Mucosa of descending colon (tissue), 3 donors: ENCODE results near the gene TBC1D4. TPM values are rescaled to one million over a fixed set of nuclear protein-coding genes. Genes with fewer than 3 reads are reported as not detected.
A peak's percentile ranks its signal among the peaks of the same experiment; 100 is the strongest.
"Not testable (repeated sequence)": the region's sequence is repeated elsewhere in the genome, so short reads cannot be mapped to it uniquely, and the experiment has no call there.

ENCODE experiments used
- ATAC-seq: fragments of 200-7000 bp; cut with Tn5 transposase; one replicate; pipeline ENCODE4 v1.9.1; 2020; ENCODE audit warnings: mild to moderate bottlenecking, moderate library complexity
- DNase-seq, 3 donors: peaks; one replicate each; pipeline ENCODE4 v3.0.0-alpha.2; 2020
- H3K36me3 ChIP-seq: fragments of 200-600 bp; one replicate; pipeline ENCODE4 v1.8.0; 2021; ENCODE audit warnings: low read depth, mild to moderate bottlenecking
- H3K4me1 ChIP-seq: fragments of 200-600 bp; one replicate; pipeline ENCODE4 v1.8.0; 2021; ENCODE audit warnings: low read depth, mild to moderate bottlenecking
- H3K4me3 ChIP-seq: fragments of 200-600 bp; one replicate; pipeline ENCODE4 v1.8.0; 2021; ENCODE audit warnings: mild to moderate bottlenecking
- H3K9me3 ChIP-seq: fragments of 200-600 bp; one replicate; pipeline ENCODE4 v1.8.0; 2021; ENCODE audit warnings: mild to moderate bottlenecking
- intact Hi-C, 2 donors: fragments of 100-400 bp; cut with DNase I in 1 of 2; cut with micrococcal nuclease in 1 of 2; formaldehyde crosslinking; loops; one replicate each; pipeline versions ENCODE4 v1.11.0 to v1.11.1; 2022; cut with DNase I, micrococcal nuclease
- total RNA-seq, 3 donors: library from RNA; stranded (reverse); fragmentation: NEBNext Ultra II Directional in 2 of 3; extraction: Animal tissue kit (Norgen Biotek cat#: 25700) in 2 of 3; gene quantifications; one replicate each; pipeline versions ENCODE4 v1.2.1 to v1.2.4, GENCODE V29; 2021 to 2023
- TF ChIP-seq, protein P1 (sequence below): fragments of 200-600 bp; IDR thresholded peaks from one replicate; pipeline ENCODE4 v1.8.0; 2022; ENCODE audit warnings: antibody characterized with exemption, mild to moderate bottlenecking
- donor health status: DM: no; HTN: no; CAD: no; lungs with moderate emphysema.
- donor health status: DM: no; HTN: no; CAD: no.
- donor health status: DM: no; HTN: yes; CAD: no.

TBC1D4 gene
- total RNA-seq, 3 donors from 2014 or later: 13.4 to 24.6 (median 13.8) TPM

DNA sequence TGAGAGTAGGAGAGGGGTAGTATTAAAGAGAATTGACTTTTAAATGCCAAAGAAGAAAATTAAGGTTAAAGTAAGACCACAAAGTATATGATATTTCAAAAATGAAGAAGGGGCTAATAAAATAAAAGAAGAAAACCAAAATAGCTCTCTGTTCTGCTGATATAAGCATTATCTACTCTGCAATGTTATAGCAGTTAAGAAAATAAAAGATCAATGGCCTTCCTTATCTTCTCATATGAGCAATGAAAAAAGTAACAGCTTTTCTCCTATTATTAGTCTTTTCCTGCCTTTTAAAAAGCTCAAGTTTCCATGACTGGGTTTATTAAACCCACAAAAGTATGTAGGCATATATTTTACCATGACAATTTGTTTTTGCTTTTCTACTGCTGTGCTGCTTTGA, 126.4 kb downstream of the TBC1D4 start:
- intact Hi-C loops: no loop called here
- TF ChIP-seq, protein P1, sequence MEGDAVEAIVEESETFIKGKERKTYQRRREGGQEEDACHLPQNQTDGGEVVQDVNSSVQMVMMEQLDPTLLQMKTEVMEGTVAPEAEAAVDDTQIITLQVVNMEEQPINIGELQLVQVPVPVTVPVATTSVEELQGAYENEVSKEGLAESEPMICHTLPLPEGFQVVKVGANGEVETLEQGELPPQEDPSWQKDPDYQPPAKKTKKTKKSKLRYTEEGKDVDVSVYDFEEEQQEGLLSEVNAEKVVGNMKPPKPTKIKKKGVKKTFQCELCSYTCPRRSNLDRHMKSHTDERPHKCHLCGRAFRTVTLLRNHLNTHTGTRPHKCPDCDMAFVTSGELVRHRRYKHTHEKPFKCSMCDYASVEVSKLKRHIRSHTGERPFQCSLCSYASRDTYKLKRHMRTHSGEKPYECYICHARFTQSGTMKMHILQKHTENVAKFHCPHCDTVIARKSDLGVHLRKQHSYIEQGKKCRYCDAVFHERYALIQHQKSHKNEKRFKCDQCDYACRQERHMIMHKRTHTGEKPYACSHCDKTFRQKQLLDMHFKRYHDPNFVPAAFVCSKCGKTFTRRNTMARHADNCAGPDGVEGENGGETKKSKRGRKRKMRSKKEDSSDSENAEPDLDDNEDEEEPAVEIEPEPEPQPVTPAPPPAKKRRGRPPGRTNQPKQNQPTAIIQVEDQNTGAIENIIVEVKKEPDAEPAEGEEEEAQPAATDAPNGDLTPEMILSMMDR: no peak
- ATAC-seq (no peak), DNase-seq (no peak)
- Histone ChIP-seq H3K4me1 (no peaks in the 10 kb centered on the region), H3K36me3 (no peaks in the 10 kb centered on the region), H3K9me3 (no peaks in the 10 kb centered on the region), H3K4me3 (no peak overlapping the region)

DNA sequence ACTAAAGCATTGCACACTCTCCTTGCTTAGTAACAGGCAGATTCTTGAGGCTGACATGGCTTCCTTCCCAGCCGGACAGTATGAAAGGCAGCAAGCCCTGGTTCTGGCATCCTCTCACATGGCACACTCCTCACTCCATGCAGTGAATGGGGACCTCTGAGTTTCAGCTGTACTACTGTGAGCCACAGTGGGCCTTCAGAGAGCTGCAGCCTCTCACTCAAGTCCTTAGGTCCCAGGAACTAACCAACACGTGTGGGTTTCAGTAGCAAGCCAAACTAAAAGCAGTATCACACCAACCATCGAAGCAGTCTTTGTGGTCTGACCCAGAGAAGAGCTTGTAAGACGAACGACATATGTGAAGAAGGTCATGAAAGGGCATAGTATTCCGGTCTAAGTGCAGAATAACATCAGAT, 128.2 kb downstream of the TBC1D4 start:
- H3K4me1 ChIP-seq: no peaks in the 10 kb centered on the region
- TF ChIP-seq, protein P1: no peak
- H3K9me3 ChIP-seq: no peaks in the 10 kb centered on the region
- H3K4me3 ChIP-seq: no peak overlapping the region
- H3K36me3 ChIP-seq: no peaks in the 10 kb centered on the region
- intact Hi-C loops: no loop called here
- ATAC-seq (peak; percentile 31), DNase-seq (no peak)

DNA sequence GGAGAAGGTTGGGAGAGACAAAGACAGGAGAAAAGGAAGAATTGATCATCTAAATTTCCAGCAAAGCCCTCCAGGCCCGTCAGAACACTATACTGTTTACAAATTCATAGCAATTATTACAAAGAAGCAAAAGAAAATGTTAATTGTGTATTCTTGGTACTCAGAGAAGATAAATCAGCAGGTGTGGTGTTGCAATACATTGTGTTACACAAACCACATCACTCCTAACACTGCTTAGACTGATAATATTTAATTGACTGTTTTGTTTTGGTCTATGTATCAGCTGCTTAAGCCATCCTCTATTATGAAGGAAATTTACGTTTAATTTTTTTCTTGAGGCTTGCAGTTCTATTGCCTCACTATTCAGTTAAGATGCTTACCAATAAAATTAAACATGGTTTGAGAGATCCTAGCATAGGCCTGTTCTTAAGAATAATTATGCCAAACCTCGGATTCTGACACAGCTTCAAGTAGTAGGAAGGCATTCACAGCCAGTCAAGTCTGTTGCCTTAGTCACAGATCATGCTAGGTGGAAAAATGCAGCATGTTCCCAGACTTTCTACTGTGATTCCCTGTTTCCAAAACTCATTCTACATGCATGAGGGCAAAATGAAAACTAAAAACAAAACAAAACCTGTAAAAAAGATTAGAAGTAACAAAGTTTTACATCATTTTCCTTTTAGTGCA, 129.2 kb downstream of the TBC1D4 start:
- intact Hi-C loops: no loop called here
- DNase-seq (no peak), ATAC-seq (no peak)
- no peaks in the 10 kb centered on the region for H3K4me1 ChIP-seq
- H3K4me3 ChIP-seq: no peak overlapping the region
- H3K9me3 ChIP-seq: no peaks in the 10 kb centered on the region
- H3K36me3 ChIP-seq: no peaks in the 10 kb centered on the region
- TF ChIP-seq, protein P1: no peak

DNA sequence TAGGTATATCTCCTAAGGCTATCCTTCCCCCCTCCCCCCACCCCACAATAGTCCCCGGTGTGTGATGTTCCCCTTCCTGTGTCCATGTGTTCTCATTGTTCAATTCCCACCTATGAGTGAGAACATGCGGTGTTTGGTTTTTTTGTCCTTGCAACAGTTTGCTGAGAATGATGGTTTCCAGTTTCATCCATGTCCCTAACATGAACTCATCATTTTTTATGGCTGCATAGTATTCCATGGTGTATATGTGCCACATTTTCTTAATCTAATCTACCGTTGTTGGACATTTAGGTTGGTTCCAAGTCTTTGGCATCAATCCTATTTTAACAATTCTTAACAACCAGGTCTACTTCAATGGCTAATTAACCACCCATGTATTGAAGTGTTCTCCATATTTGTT, 130.4 kb downstream of the TBC1D4 start:
- intact Hi-C loops, DNase-seq, H3K9me3 ChIP-seq, ATAC-seq, H3K4me1 ChIP-seq, H3K36me3 ChIP-seq, H3K4me3 ChIP-seq: not testable (repeated sequence)

DNA sequence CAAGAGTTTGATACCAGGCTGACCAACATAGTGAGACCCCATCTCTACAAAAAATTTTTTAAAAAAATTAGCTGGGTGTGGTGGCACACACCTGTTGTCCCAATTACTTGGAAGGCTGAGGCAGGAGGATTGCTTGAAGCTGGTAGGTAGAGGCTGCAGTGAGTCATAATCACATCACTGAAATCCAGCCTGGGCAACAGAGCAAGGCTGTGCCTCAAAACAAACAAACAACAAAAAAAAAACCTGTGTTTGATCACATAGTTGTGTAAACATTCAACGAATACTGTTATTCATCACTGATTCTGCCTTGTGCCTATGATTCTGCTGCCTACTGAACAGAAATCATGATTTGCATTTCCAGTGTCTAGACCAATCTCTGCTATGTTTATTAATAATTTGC, 134.0 kb downstream of the TBC1D4 start:
- intact Hi-C loops: no loop called here
- DNase-seq: no peak
- Histone ChIP-seq H3K4me1 (no peaks in the 10 kb centered on the region), H3K9me3 (no peaks in the 10 kb centered on the region), H3K4me3 (no peak overlapping the region), H3K36me3 (no peaks in the 10 kb centered on the region)
- no peak for ATAC-seq
- TF ChIP-seq, protein P1: no peak

DNA sequence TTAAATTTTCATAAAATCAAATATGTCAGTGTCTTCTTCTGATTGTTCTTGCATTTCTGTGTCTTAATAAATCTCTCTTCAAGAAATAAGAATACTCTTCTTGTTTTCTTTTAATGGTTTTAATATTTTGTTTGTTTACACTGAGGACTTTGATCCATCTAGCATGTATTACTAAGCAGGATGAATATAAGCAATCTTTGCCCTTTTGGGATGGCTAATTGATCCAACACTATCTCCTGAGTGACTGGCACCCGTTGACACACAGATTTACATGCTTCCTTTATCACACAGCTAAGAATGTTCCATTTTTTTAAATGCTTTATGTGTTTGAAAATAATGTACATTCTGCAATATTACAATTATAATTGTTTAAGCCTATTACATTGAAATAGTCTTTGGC, 134.5 kb downstream of the TBC1D4 start:
- no peaks in the 10 kb centered on the region for H3K36me3 ChIP-seq
- no peak for ATAC-seq
- DNase-seq: no peak
- intact Hi-C loops: no loop called here
- H3K9me3 ChIP-seq: no peaks in the 10 kb centered on the region
- H3K4me1 ChIP-seq: no peaks in the 10 kb centered on the region
- H3K4me3 ChIP-seq: no peak overlapping the region
- TF ChIP-seq, protein P1: no peak
